Keratinocyte (primary cell): ENCODE measurements around the gene MIA2.

Experiments used
- CTCF ChIP-seq, 3 experiments: IDR thresholded peaks in 1 of 3; conservative IDR thresholded peaks in 1 of 3; optimal IDR thresholded peaks in 1 of 3; 2 replicates in 2 of 3; 3 replicates in 1 of 3; pipeline versions ENCODE3 to v1.5.1; 2011; ENCODE audit warnings: low read length in 3 of 3, mild to moderate bottlenecking in 3 of 3, moderate library complexity in 2 of 3, control low read depth in 1 of 3, inconsistent platforms in 1 of 3; ENCODE audit not compliant: insufficient read depth in 2 of 3; ENCODE audit errors: extremely low read depth in 1 of 3
- EZH2 ChIP-seq: IDR thresholded peaks from one replicate; pipeline ENCODE4 v1.6.1; 2012; ENCODE audit warnings: inconsistent platforms, mild to moderate bottlenecking, low read length, moderate library complexity

DNA sequence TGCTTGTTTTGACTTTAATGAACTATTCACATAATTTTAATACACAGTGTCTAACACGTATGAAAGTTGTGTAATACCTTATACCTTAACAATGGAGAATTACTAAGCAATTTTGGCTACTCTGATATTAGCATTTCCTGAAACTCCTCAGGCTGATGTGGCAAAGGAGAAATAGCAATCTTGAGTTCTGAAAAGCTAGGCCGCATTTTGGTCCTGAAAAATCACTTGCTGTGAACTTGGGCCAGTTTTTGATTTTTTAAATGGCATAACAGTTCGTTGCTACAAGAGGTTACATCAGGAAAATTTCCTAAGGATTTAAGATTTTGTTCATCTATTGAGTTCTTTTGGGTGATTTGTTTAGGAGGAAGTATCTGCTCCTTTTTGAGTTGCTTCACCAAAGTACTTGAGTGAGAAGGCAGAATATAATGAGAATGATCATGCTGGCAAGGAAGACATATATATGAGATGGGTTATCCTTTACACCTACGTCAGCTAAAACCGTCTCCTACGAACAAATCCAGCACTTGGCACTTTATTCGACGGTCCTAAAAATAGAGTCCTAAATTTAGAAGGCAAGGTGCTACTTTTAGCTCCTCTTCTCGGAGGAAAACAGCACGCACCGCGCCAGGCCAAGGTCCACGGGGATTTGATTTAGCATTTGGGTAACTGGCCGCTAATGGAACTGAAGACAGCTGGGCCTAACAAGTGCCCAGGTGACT is 32.2 kb downstream of the MIA2 start:
- TF ChIP-seq CTCF (optimal IDR thresholded peaks at IDR 0.05 in 1 of 3, IDR thresholded peaks at IDR 0.05 in 1 of 3, conservative IDR thresholded peaks at IDR 0.05 in 1 of 3; ENCODE audit: extremely low read depth in 1 of 3, insufficient read depth in 2 of 3, low read length in 3 of 3) (no peak), EZH2 (no peak)
